WTC11 (cell line): Measurements from ENCODE around the gene KCNJ1.

ENCODE experiments used
- FOXJ3 ChIP-seq: sonication (generic); formaldehyde crosslinking; IDR thresholded peaks from 2 replicates; pipeline ENCODE4 v1.9.0; 2021; ENCODE audit warnings: missing genetic modification reagents, mild to moderate bottlenecking, borderline replicate concordance
- FOXK1 ChIP-seq: sonication (generic); formaldehyde crosslinking; IDR thresholded peaks from 2 replicates; pipeline ENCODE4 v1.8.0; 2022; ENCODE audit warnings: mild to moderate bottlenecking, moderate library complexity, missing genetic modification reagents
- GABPB1 ChIP-seq: sonication (generic); formaldehyde crosslinking; IDR thresholded peaks from 2 replicates; pipeline ENCODE4 v1.8.1; 2023; ENCODE audit warnings: mild to moderate bottlenecking, missing genetic modification reagents
- NFYB ChIP-seq: sonication (generic); formaldehyde crosslinking; conservative IDR thresholded peaks from 2 replicates; pipeline ENCODE4 v1.8.0; 2022; ENCODE audit warnings: low read depth, missing genetic modification reagents
- NR1H2 ChIP-seq: sonication (generic); formaldehyde crosslinking; IDR thresholded peaks from 2 replicates; pipeline ENCODE4 v1.9.0; 2021; ENCODE audit warnings: mild to moderate bottlenecking, moderate library complexity, missing genetic modification reagents
- TEAD4 ChIP-seq: sonication (generic); formaldehyde crosslinking; IDR thresholded peaks from 2 replicates; pipeline ENCODE4 v1.8.0; 2022; ENCODE audit warnings: mild to moderate bottlenecking, missing genetic modification reagents
- ZNF219 ChIP-seq: sonication (generic); formaldehyde crosslinking; IDR thresholded peaks from 2 replicates; pipeline ENCODE4 v1.8.0; 2023; ENCODE audit warnings: missing genetic modification reagents, mild to moderate bottlenecking, borderline replicate concordance
- ZNF317 ChIP-seq: sonication (generic); formaldehyde crosslinking; IDR thresholded peaks from 2 replicates; pipeline ENCODE4 v1.8.1; 2023; ENCODE audit warnings: low read depth, mild to moderate bottlenecking, moderate library complexity, missing genetic modification reagents, borderline replicate concordance
- TF ChIP-seq, protein P1 (sequence below): fragments of 200-600 bp; IDR thresholded peaks from 2 replicates; pipeline ENCODE4 v1.8.0; 2022; ENCODE audit warnings: antibody characterized with exemption
- TF ChIP-seq, protein P2 (sequence below): sonication (generic); formaldehyde crosslinking; IDR thresholded peaks from 2 replicates; pipeline ENCODE4 v1.8.1; 2022; ENCODE audit warnings: low read depth, mild to moderate bottlenecking, moderate library complexity, missing genetic modification reagents, borderline replicate concordance
- TF ChIP-seq, protein P3 (sequence below): sonication (generic); formaldehyde crosslinking; IDR thresholded peaks from 2 replicates; pipeline ENCODE4 v1.8.0; 2022; ENCODE audit warnings: mild to moderate bottlenecking, missing genetic modification reagents

DNA sequence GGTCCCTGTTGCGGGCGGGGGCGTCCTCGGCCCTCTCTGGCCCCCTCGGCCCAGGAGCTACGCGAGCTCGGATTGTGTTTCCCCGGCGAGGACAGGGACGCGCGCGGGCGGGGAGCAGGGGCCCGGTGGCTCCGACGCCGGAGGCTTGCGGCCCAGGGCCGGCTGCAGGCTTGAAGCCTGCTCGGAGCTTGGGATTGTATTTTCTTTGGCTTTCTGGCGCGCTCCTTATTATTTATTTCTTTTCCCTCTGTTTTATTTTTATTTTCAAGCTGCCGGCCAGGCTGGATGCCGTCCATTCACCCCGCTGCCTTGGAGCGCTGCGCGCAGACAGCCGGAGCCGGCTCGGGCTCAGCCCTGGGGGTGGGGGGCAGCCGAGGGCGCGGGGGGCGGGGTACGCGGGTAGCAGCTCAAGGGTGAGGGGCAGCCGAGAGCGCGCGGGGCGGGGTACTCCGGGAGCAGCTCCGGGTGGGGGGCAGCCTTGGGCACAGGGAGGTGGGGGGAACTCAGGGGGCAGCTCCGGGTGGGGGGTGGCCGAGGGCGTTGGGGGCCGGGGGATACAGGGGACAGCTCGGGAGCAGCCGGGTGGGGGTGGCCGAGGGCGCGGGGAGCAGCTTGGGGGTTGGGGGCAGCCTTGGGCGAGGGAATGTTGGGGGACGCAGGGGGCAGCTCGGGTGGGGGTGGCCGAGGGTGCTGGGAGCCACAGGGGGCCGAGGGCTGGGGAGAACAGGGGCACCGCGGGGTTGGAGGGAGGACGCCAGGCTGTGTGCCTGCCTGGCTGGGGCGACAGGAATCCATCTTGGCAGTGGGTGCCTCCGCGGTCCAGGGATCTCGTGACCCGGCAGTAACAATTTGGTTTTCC lies 42.7 kb downstream of the KCNJ1 start:
- TF ChIP-seq NR1H2 (CRISPR knock-in tag) (no peak), NFYB (CRISPR knock-in tag) (no peak), ZNF219 (CRISPR knock-in tag) (no peak), ZNF317 (no peak), FOXJ3 (CRISPR knock-in tag) (no peak), FOXK1 (CRISPR knock-in tag) (no peak), GABPB1 (CRISPR knock-in tag) (no peak), TEAD4 (CRISPR knock-in tag) (no peak)
- TF ChIP-seq, protein P1, sequence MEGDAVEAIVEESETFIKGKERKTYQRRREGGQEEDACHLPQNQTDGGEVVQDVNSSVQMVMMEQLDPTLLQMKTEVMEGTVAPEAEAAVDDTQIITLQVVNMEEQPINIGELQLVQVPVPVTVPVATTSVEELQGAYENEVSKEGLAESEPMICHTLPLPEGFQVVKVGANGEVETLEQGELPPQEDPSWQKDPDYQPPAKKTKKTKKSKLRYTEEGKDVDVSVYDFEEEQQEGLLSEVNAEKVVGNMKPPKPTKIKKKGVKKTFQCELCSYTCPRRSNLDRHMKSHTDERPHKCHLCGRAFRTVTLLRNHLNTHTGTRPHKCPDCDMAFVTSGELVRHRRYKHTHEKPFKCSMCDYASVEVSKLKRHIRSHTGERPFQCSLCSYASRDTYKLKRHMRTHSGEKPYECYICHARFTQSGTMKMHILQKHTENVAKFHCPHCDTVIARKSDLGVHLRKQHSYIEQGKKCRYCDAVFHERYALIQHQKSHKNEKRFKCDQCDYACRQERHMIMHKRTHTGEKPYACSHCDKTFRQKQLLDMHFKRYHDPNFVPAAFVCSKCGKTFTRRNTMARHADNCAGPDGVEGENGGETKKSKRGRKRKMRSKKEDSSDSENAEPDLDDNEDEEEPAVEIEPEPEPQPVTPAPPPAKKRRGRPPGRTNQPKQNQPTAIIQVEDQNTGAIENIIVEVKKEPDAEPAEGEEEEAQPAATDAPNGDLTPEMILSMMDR: no peak
- TF ChIP-seq, protein P2, sequence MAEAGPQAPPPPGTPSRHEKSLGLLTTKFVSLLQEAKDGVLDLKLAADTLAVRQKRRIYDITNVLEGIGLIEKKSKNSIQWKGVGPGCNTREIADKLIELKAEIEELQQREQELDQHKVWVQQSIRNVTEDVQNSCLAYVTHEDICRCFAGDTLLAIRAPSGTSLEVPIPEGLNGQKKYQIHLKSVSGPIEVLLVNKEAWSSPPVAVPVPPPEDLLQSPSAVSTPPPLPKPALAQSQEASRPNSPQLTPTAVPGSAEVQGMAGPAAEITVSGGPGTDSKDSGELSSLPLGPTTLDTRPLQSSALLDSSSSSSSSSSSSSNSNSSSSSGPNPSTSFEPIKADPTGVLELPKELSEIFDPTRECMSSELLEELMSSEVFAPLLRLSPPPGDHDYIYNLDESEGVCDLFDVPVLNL: no peak
- TF ChIP-seq, protein P3, sequence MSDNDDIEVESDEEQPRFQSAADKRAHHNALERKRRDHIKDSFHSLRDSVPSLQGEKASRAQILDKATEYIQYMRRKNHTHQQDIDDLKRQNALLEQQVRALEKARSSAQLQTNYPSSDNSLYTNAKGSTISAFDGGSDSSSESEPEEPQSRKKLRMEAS (CRISPR knock-in tag): no peak
